ENCODE data around the gene ZNF224.
A peak's percentile ranks its signal among the peaks of the same experiment; 100 is the strongest.

Gene ZNF224

DNA sequence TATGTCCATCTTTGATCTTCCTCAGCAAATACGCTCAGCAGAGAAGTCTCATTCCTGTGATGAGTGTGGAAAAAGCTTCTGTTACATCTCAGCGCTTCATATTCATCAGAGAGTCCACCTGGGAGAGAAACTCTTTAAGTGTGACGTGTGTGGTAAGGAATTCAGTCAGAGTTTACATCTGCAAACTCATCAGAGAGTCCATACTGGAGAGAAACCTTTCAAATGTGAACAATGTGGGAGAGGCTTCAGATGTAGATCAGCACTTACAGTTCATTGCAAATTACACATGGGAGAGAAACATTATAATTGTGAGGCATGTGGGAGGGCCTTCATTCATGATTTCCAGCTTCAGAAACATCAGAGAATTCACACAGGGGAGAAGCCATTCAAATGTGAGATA is 27.9 kb upstream of the ZNF224 start:
- H3K4me3 ChIP-seq (ENCODE audit: insufficient read length, low read depth) = no peak overlapping the region
- H3K4me1 ChIP-seq (ENCODE audit: insufficient read depth, insufficient read length) = no peaks in the 10 kb centered on the region
- H3K36me3 ChIP-seq (ENCODE audit: insufficient read depth, insufficient read length, low read length) = peaks cover 50% of the 10 kb centered on the region
- TF ChIP-seq SUZ12 (IDR thresholded peaks at IDR 0.05; ENCODE audit: extremely low read depth, insufficient read depth, insufficient read length) (no peak), YY1 (IDR thresholded peaks at IDR 0.05; ENCODE audit: insufficient read depth, insufficient read length) (no peak), ZNF274 (IDR thresholded peaks at IDR 0.05; ENCODE audit: low read depth, low read length) (no peak)
- DNase-seq (ENCODE audit: low read depth, low spot score) = no peak
- no peak overlapping the region for H3K9ac ChIP-seq (ENCODE audit: insufficient read length, low read depth)
- H3K27me3 ChIP-seq (ENCODE audit: insufficient read depth, insufficient read length) = no peaks in the 10 kb centered on the region
- peaks cover 35% of the 10 kb centered on the region for H3K9me3 ChIP-seq (ENCODE audit: insufficient read depth, low read length)

DNA sequence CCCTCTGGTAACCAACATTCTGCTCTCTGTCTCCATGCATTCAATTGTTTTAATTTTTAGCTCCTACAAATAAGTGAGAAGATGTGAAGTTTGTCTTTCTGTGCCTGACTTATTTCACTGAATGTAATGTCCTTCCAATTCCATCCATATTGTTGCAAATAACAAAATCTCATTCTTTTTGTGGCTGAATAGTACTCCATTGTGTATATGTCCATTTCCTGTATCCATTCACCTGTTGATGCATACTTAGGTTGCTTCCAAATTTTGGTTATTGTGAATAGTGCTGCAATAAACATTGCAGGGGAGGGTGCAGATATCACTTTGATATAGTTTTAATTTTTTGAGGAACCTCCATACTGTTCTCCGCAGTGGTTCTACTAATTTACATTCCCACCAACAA is 24.7 kb upstream of the ZNF224 start:
- Histone ChIP-seq H3K27me3 (ENCODE audit: insufficient read depth, insufficient read length) (peaks cover 10% of the 10 kb centered on the region), H3K36me3 (ENCODE audit: insufficient read depth, insufficient read length, low read length) (peaks cover 32% of the 10 kb centered on the region), H3K9ac (ENCODE audit: insufficient read length, low read depth) (no peak overlapping the region), H3K4me3 (ENCODE audit: insufficient read length, low read depth) (no peak overlapping the region), H3K4me1 (ENCODE audit: insufficient read depth, insufficient read length) (no peaks in the 10 kb centered on the region), H3K9me3 (ENCODE audit: insufficient read depth, low read length) (peaks cover 35% of the 10 kb centered on the region)
- TF ChIP-seq SUZ12 (IDR thresholded peaks at IDR 0.05; ENCODE audit: extremely low read depth, insufficient read depth, insufficient read length) = no peak
- TF ChIP-seq YY1 (IDR thresholded peaks at IDR 0.05; ENCODE audit: insufficient read depth, insufficient read length) = no peak
- no peak for TF ChIP-seq ZNF274 (IDR thresholded peaks at IDR 0.05; ENCODE audit: low read depth, low read length)
- no peak for DNase-seq (ENCODE audit: low read depth, low spot score)

- H3K36me3 ChIP-seq (ENCODE audit: insufficient read depth, insufficient read length, low read length) = peaks cover 10% of the 10 kb centered on the region
- H3K27me3 ChIP-seq (ENCODE audit: insufficient read depth, insufficient read length) = peaks cover 10% of the 10 kb centered on the region
- peak; percentile 71 for DNase-seq (ENCODE audit: low read depth, low spot score)
- peak within 1 kb of the TSS; percentile 51 for H3K9ac ChIP-seq (ENCODE audit: insufficient read length, low read depth)
- H3K9me3 ChIP-seq (ENCODE audit: insufficient read depth, low read length) = peaks cover 11% of the 10 kb centered on the region
- peak within 1 kb of the TSS; percentile 67 for H3K4me3 ChIP-seq (ENCODE audit: insufficient read length, low read depth)
- TF ChIP-seq YY1 (IDR thresholded peaks at IDR 0.05; ENCODE audit: insufficient read depth, insufficient read length) (no peak), ZNF274 (IDR thresholded peaks at IDR 0.05; ENCODE audit: low read depth, low read length) (no peak), SUZ12 (IDR thresholded peaks at IDR 0.05; ENCODE audit: extremely low read depth, insufficient read depth, insufficient read length) (no peak)
- no peaks in the 10 kb centered on the region for H3K4me1 ChIP-seq (ENCODE audit: insufficient read depth, insufficient read length)
These were observed 22.2 kb upstream of the ZNF224 start, which contains the start of gene ZNF284 for GRCh38 chr19:44071824-44072542. Gene ZNF284, plus strand, starts transcription at chr19:44072159. Its CDS starts 4,231 bp downstream, at chr19:44076390.

DNA sequence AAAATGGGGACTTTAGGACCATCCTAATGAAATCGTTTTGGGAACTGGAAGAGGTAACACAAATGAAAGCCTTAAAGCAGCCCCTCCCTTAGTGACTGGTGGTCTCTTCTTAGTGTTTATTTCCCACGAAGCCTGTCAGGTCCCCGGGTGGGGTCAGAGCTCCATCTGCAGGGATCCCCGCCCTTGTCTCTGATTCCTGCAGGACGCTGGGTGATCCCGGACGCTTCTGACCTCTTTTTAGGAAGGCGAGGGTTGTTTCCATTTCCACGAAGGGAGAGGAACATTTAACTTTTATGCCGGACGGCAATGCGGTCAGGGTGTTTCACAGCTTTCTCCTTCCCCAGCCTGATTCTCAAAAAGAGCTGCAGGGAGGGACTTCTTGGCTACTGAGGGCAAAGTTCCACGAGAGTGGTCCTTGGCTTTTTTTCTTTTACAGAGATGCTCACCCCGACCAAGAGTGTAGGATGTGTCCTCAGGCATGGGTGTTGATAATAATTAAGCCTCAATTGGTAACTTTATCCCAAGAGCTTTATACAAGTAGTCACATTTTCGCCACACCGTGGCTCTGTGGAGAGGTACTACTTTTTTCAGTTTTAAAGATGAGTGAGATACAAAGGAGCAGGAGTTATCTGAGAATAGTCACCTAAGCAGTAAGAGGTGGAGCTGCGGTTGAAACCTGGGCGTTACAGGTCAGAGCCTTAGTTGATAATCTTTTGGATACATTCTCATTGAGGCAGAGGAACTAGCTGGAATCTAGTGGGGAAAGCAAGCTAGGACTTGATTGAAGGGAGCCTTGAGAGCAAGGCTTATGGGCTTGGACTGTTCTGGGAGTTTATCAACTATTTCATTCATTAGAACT is 21.4 kb upstream of the ZNF224 start:
- no peak for DNase-seq (ENCODE audit: low read depth, low spot score)
- Histone ChIP-seq H3K36me3 (ENCODE audit: insufficient read depth, insufficient read length, low read length) (peaks cover 5% of the 10 kb centered on the region), H3K9ac (ENCODE audit: insufficient read length, low read depth) (peak overlapping the region; percentile 33), H3K9me3 (ENCODE audit: insufficient read depth, low read length) (0 out of 2 replicates have a peak, but pooled peaks cover 3% of the 10 kb centered on the region), H3K4me1 (ENCODE audit: insufficient read depth, insufficient read length) (no peaks in the 10 kb centered on the region), H3K27me3 (ENCODE audit: insufficient read depth, insufficient read length) (peaks cover 10% of the 10 kb centered on the region), H3K4me3 (ENCODE audit: insufficient read length, low read depth) (peak overlapping the region; percentile 67)
- TF ChIP-seq SUZ12 (IDR thresholded peaks at IDR 0.05; ENCODE audit: extremely low read depth, insufficient read depth, insufficient read length) (no peak), ZNF274 (IDR thresholded peaks at IDR 0.05; ENCODE audit: low read depth, low read length) (no peak), YY1 (IDR thresholded peaks at IDR 0.05; ENCODE audit: insufficient read depth, insufficient read length) (no peak)

DNA sequence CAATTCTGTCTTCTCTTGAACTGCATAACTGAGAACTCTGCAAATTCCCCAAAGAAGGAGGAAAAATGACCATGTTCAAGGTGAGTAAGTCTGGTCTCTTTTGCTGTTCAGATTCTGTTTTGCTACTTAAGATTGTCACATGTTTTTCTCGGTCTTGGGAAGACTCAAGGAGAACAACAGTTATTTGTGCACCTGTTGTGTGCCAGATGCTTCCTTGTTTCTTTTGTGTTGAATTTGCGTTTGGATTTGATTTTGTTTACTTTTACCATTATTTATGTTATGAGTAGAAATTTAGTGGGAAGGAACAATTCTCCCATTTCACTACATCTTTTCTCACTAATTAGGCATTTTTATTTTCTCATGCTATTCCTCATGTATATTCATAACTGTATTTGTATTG is 17.8 kb upstream of the ZNF224 start:
- H3K27me3 ChIP-seq (ENCODE audit: insufficient read depth, insufficient read length) = peaks cover 10% of the 10 kb centered on the region
- no peaks in the 10 kb centered on the region for H3K4me1 ChIP-seq (ENCODE audit: insufficient read depth, insufficient read length)
- H3K36me3 ChIP-seq (ENCODE audit: insufficient read depth, insufficient read length, low read length) = peaks cover 8% of the 10 kb centered on the region
- no peak overlapping the region for H3K4me3 ChIP-seq (ENCODE audit: insufficient read length, low read depth)
- no peak for DNase-seq (ENCODE audit: low read depth, low spot score)
- no peaks in the 10 kb centered on the region for H3K9me3 ChIP-seq (ENCODE audit: insufficient read depth, low read length)
- H3K9ac ChIP-seq (ENCODE audit: insufficient read length, low read depth) = no peak overlapping the region
- TF ChIP-seq ZNF274 (IDR thresholded peaks at IDR 0.05; ENCODE audit: low read depth, low read length) (no peak), SUZ12 (IDR thresholded peaks at IDR 0.05; ENCODE audit: extremely low read depth, insufficient read depth, insufficient read length) (no peak), YY1 (IDR thresholded peaks at IDR 0.05; ENCODE audit: insufficient read depth, insufficient read length) (no peak)

DNA sequence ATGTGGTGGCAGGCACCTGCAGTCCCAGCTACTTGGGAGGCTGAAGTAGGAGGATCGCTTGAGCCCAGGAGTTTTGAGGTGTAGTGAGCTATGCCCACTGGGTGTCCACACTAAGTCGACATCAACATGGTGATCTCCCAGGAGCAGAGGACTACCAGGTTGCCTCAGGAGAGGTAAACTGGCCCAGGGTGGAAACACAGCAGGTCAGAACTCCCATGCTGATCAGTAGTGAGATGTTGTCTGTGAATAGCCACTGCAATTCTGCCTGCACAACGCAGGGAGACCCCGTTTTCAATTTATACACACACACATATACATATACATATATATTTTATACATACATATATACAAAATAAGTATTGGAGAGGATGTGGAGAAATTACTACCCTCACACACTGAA is 2.1 kb upstream of the ZNF224 start:
- no peaks in the 10 kb centered on the region for H3K27me3 ChIP-seq (ENCODE audit: insufficient read depth, insufficient read length)
- H3K9me3 ChIP-seq (ENCODE audit: insufficient read depth, low read length) = no peaks in the 10 kb centered on the region
- TF ChIP-seq YY1 (IDR thresholded peaks at IDR 0.05; ENCODE audit: insufficient read depth, insufficient read length) (no peak), ZNF274 (IDR thresholded peaks at IDR 0.05; ENCODE audit: low read depth, low read length) (no peak), SUZ12 (IDR thresholded peaks at IDR 0.05; ENCODE audit: extremely low read depth, insufficient read depth, insufficient read length) (no peak)
- H3K9ac ChIP-seq (ENCODE audit: insufficient read length, low read depth) = no peak overlapping the region
- no peaks in the 10 kb centered on the region for H3K4me1 ChIP-seq (ENCODE audit: insufficient read depth, insufficient read length)
- H3K36me3 ChIP-seq (ENCODE audit: insufficient read depth, insufficient read length, low read length) = no peaks in the 10 kb centered on the region
- no peak for DNase-seq (ENCODE audit: low read depth, low spot score)
- no peak overlapping the region for H3K4me3 ChIP-seq (ENCODE audit: insufficient read length, low read depth)

GRCh38 chr19:44107751-44108150 is 13.6 kb downstream of the ZNF224 start:
- no peaks in the 10 kb centered on the region for H3K4me1 ChIP-seq (ENCODE audit: insufficient read depth, insufficient read length)
- H3K4me3 ChIP-seq (ENCODE audit: insufficient read length, low read depth) = no peak overlapping the region
- no peak for DNase-seq (ENCODE audit: low read depth, low spot score)
- no peaks in the 10 kb centered on the region for H3K27me3 ChIP-seq (ENCODE audit: insufficient read depth, insufficient read length)
- peaks cover 43% of the 10 kb centered on the region for H3K36me3 ChIP-seq (ENCODE audit: insufficient read depth, insufficient read length, low read length)
- no peak for TF ChIP-seq ZNF274 (IDR thresholded peaks at IDR 0.05; ENCODE audit: low read depth, low read length)
- TF ChIP-seq SUZ12 (IDR thresholded peaks at IDR 0.05; ENCODE audit: extremely low read depth, insufficient read depth, insufficient read length) = no peak
- no peak for TF ChIP-seq YY1 (IDR thresholded peaks at IDR 0.05; ENCODE audit: insufficient read depth, insufficient read length)
- H3K9me3 ChIP-seq (ENCODE audit: insufficient read depth, low read length) = peaks cover 45% of the 10 kb centered on the region
- H3K9ac ChIP-seq (ENCODE audit: insufficient read length, low read depth) = no peak overlapping the region
